Smooth muscle cell (in vitro differentiated cells): Measurements from ENCODE around the gene CDK17. TPM values are rescaled to one million over a fixed set of nuclear protein-coding genes. Genes with fewer than 3 reads are reported as not detected.

ENCODE experiments used
- DNase-seq: peaks from one replicate; lab custom pipeline; 2025; ENCODE audit not compliant: unreplicated experiment; lab: John Stamatoyannopoulos, UW
- H2AFZ ChIP-seq: fragments of 200-600 bp; sonication (generic); 2 replicates; pipeline ENCODE4 v1.6.0; 2016; ENCODE audit warnings: antibody characterized with exemption, low read depth, mild to moderate bottlenecking
- H3F3A ChIP-seq: fragments of 200-600 bp; sonication (generic); 2 replicates; pipeline ENCODE4 v1.6.0; 2017; ENCODE audit warnings: antibody characterized with exemption, low read depth
- H3K27ac ChIP-seq: fragments of 200-600 bp; sonication (generic); 2 replicates; pipeline ENCODE4 v1.5.1; 2016; ENCODE audit warnings: low read depth, mild to moderate bottlenecking
- H3K27me3 ChIP-seq: fragments of 200-600 bp; sonication (generic); 2 replicates; pipeline ENCODE4 v1.6.1; 2016; ENCODE audit warnings: low read depth, mild to moderate bottlenecking
- H3K36me3 ChIP-seq: fragments of 200-600 bp; sonication (generic); 2 replicates; pipeline ENCODE4 v1.5.1; 2016; ENCODE audit warnings: low read depth
- H3K4me1 ChIP-seq: fragments of 200-600 bp; sonication (generic); 2 replicates; pipeline ENCODE4 v1.5.1; 2016; ENCODE audit warnings: low read depth
- H3K4me2 ChIP-seq: fragments of 200-600 bp; sonication (generic); 2 replicates; pipeline ENCODE4 v1.6.0; 2016; ENCODE audit warnings: mild to moderate bottlenecking
- H3K4me3 ChIP-seq: fragments of 200-600 bp; sonication (generic); 2 replicates; pipeline ENCODE4 v1.5.1; 2016; ENCODE audit warnings: mild to moderate bottlenecking
- H3K79me2 ChIP-seq: fragments of 200-600 bp; sonication (generic); 2 replicates; pipeline ENCODE4 v1.6.0; 2016; ENCODE audit warnings: low read depth, mild to moderate bottlenecking
- H3K9ac ChIP-seq: fragments of 200-600 bp; sonication (generic); 2 replicates; pipeline ENCODE4 v1.6.0; 2016; ENCODE audit warnings: low read depth
- H3K9me3 ChIP-seq: fragments of 200-600 bp; sonication (generic); replicated peaks from 2 replicates; pipeline ENCODE4 v1.5.1; 2016; ENCODE audit warnings: low read depth
- H4K20me1 ChIP-seq: fragments of 200-600 bp; sonication (generic); 2 replicates; pipeline ENCODE4 v1.6.0; 2016; ENCODE audit warnings: low read depth
- WGBS: methylation state at CpG from one replicate; pipeline ENCODE4 v1.1.7; 2016; ENCODE audit warnings: low lambda C conversion rate; 5-methylcytosine and 5-hydroxymethylcytosine counted together
- polyA plus RNA-seq: library from polyadenylated mRNA; unstranded; fragments of >200 nt; fragmentation: Nextera tagmentation; extraction: Ambion mirVana; gene quantifications from 2 replicates; pipeline ENCODE4 v1.2.1, GENCODE V29; 2016
- total RNA-seq: library from RNA; depleted of rRNA; stranded (reverse); fragments of >200 nt; gene quantifications from 2 replicates; pipeline ENCODE4 v1.2.3, GENCODE V29; 2014
- TF ChIP-seq, protein P1 (sequence below): fragments of 200-600 bp; sonication (generic); IDR thresholded peaks from 2 replicates; pipeline ENCODE4 v1.5.1; 2017; ENCODE audit warnings: borderline replicate concordance, mild to moderate bottlenecking, antibody characterized with exemption; ENCODE audit not compliant: insufficient read depth, poor library complexity, severe bottlenecking

The CDK17 gene
- total and polyA plus RNA-seq, 2 experiments from 2014 or later, result 16.0 to 49.8 TPM

DNA sequence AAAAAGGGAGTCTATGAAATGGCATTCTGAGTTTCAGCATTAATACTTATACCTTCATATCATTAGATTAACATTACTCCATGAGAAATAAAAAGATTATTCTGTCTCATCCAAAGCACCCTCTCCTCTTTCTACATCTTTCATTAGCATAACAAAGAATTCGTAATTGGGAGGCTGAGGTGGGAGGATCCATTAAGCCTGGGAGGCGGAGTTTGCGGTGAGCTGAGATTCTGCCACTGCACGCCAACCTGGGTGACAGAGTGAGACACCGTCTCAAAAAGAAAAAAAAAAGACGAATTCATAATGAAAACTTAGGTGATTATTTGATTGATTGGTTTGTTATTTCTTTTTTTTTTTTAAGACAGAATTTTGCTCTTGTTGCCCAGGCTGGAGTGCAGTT lies 1.8 kb upstream of the CDK17 start:
- H2AFZ ChIP-seq, result no peak overlapping the region
- no peaks in the 10 kb centered on the region for H3K27me3 ChIP-seq
- H3K4me1 ChIP-seq, result peaks cover 27% of the 10 kb centered on the region
- H3K4me3 ChIP-seq, result peak overlapping the region; percentile 97
- peaks cover 21% of the 10 kb centered on the region for H3F3A ChIP-seq
- no peak for DNase-seq
- WGBS, result 84% methylated on average over 6 of the region's 6 CpGs
- TF ChIP-seq, protein P1, sequence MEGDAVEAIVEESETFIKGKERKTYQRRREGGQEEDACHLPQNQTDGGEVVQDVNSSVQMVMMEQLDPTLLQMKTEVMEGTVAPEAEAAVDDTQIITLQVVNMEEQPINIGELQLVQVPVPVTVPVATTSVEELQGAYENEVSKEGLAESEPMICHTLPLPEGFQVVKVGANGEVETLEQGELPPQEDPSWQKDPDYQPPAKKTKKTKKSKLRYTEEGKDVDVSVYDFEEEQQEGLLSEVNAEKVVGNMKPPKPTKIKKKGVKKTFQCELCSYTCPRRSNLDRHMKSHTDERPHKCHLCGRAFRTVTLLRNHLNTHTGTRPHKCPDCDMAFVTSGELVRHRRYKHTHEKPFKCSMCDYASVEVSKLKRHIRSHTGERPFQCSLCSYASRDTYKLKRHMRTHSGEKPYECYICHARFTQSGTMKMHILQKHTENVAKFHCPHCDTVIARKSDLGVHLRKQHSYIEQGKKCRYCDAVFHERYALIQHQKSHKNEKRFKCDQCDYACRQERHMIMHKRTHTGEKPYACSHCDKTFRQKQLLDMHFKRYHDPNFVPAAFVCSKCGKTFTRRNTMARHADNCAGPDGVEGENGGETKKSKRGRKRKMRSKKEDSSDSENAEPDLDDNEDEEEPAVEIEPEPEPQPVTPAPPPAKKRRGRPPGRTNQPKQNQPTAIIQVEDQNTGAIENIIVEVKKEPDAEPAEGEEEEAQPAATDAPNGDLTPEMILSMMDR, result no peak
- no peaks in the 10 kb centered on the region for H3K9me3 ChIP-seq
- H3K27ac ChIP-seq, result no peak overlapping the region
- H3K9ac ChIP-seq, result no peak overlapping the region
- peak overlapping the region; percentile 98 for H3K4me2 ChIP-seq
- peaks cover 21% of the 10 kb centered on the region for H4K20me1 ChIP-seq
- no peaks in the 10 kb centered on the region for H3K36me3 ChIP-seq
- H3K79me2 ChIP-seq, result peaks cover 28% of the 10 kb centered on the region

DNA sequence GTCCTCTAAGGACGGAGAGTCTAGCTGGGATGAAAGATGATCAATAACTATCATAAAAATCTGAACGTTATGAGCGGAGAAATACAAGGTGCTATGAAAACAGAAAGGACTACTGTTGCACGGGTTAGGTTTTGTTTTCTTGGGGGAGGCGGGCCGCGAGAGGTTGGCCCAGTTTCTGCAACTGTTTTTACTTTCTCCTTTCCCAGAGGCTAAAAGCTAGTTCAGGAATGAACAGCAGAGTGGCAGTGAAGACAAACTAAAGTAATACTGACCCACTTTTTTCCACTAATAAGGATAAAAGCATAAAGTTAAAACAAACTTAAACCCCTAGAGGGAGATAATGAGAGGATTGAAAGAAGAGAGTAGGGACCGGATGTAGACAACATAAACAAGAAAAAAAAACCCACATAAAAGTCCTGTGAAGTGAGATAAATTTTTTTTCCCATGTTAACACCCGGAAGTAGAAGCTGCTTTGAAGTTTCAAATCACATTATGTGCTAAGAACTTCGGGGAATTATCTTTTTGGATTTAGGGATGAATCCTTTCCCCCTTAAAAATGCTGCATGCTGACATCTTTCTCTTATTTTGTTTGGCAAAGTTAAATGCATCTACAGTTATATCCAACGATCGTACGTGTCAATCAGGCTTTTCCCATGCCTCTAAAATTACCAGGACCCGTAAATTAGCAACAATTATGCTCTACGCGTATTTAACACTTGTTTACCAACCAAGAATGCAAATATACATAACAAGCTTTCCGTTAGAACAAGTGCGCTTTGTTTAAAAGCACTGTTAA lies 1.0 kb upstream of the CDK17 start:
- H3K79me2 ChIP-seq, result peaks cover 35% of the 10 kb centered on the region
- peak overlapping the region; percentile 95 for H2AFZ ChIP-seq
- no peaks in the 10 kb centered on the region for H3K27me3 ChIP-seq
- no peaks in the 10 kb centered on the region for H3K36me3 ChIP-seq
- peak overlapping the region; percentile 99 for H3K9ac ChIP-seq
- 16% methylated on average over 18 of the region's 18 CpGs for WGBS
- H3K4me3 ChIP-seq, result peak overlapping the region; percentile 97
- TF ChIP-seq, protein P1, result peak; percentile 42
- H3K4me1 ChIP-seq, result peaks cover 35% of the 10 kb centered on the region
- no peaks in the 10 kb centered on the region for H3K9me3 ChIP-seq
- no peak for DNase-seq
- peaks cover 29% of the 10 kb centered on the region for H4K20me1 ChIP-seq
- peak overlapping the region; percentile 96 for H3K27ac ChIP-seq
- H3K4me2 ChIP-seq, result peak overlapping the region; percentile 98
- H3F3A ChIP-seq, result peaks cover 21% of the 10 kb centered on the region

DNA sequence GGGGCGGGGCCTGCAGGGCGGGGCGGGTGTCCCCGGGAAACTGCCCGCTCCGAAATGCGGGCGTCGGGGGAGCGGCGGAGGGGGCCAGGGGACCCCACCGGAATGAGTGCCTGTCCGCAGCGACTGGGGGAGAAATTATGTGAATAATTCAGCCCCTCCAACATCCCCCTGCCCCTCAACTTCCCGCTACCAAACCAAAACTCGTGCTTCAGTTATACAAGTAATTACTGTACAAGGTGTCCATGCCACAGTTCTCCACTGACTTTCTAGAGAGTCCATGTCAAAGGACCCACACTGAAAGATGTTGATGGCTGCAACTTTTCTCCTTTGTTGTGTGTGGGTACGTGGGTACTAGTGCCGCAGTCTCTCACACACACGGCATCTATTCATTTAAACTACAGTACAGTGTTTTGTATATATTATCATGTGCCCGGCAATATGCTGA lies 414 bp upstream of the CDK17 start:
- H3K9ac ChIP-seq, result peak overlapping the region; percentile 99
- no peak for DNase-seq
- peak overlapping the region; percentile 95 for H2AFZ ChIP-seq
- peaks cover 35% of the 10 kb centered on the region for H4K20me1 ChIP-seq
- H3K27me3 ChIP-seq, result no peaks in the 10 kb centered on the region
- peaks cover 35% of the 10 kb centered on the region for H3K4me1 ChIP-seq
- H3K4me2 ChIP-seq, result peak overlapping the region; percentile 98
- peaks cover 42% of the 10 kb centered on the region for H3K79me2 ChIP-seq
- H3K36me3 ChIP-seq, result no peaks in the 10 kb centered on the region
- H3F3A ChIP-seq, result peaks cover 21% of the 10 kb centered on the region
- TF ChIP-seq, protein P1, result no peak
- H3K9me3 ChIP-seq, result no peaks in the 10 kb centered on the region
- 5% methylated on average over 17 of the region's 20 CpGs for WGBS
- H3K4me3 ChIP-seq, result peak overlapping the region; percentile 97
- H3K27ac ChIP-seq, result peak overlapping the region; percentile 96
